BJ (cell line): ENCODE measurements around the gene SPEM3. TPM values are rescaled to one million over a fixed set of nuclear protein-coding genes. Genes with fewer than 3 reads are reported as not detected.

Source experiments
- CTCF ChIA-PET: fragments of 350-600 bp; formaldehyde crosslinking; extraction: SDS; loops from one replicate; lab custom pipeline; 2021; ENCODE audit warnings: antibody characterized with exemption, inconsistent platforms; lab: Yijun Ruan, JAX
- POLR2A ChIA-PET: fragments of 300-600 bp; sonication (Branson Sonifier 250); formaldehyde crosslinking; extraction: SDS; loops from one replicate; lab custom pipeline; 2021; ENCODE audit warnings: antibody characterized with exemption; lab: Charles Lee
- DNase-seq: peaks from one replicate; pipeline ENCODE4 v3.0.0-alpha.2; 2011; ENCODE audit warnings: low read depth
- H3K27me3 ChIP-seq: 2 replicates; pipeline ENCODE4 v1.6.0; 2011; ENCODE audit warnings: low read length; ENCODE audit not compliant: control insufficient read depth, insufficient read depth
- H3K36me3 ChIP-seq: 2 replicates; pipeline ENCODE4 v1.5.1; 2011; ENCODE audit warnings: low read length; ENCODE audit not compliant: control insufficient read depth, insufficient read depth
- H3K4me3 ChIP-seq: 2 replicates; pipeline ENCODE4 v1.5.1; 2011; ENCODE audit warnings: low read depth, mild to moderate bottlenecking, control low read depth, low read length
- CTCF ChIP-seq: IDR thresholded peaks from 2 replicates; pipeline ENCODE4 v1.5.1; 2011; ENCODE audit warnings: low read depth, mild to moderate bottlenecking, control low read depth, inconsistent platforms, low read length, moderate library complexity; ENCODE audit not compliant: insufficient read depth
- polyA plus RNA-seq: library from polyadenylated mRNA; depleted of rRNA; stranded (reverse); fragments of >200 nt; gene quantifications from 2 replicates; pipeline ENCODE4 v1.2.3, GENCODE V29; 2011

SPEM3 gene
- polyA plus RNA-seq, 1 experiment: not detected

- POLR2A ChIA-PET: no interaction called here
- TF ChIP-seq CTCF: no peak
- DNase-seq: no peak
Measured at GRCh38 chr17:7389924-7390910, 38.4 kb upstream of the SPEM3 start.

GRCh38 chr17:7391307-7391706 lies 37.4 kb upstream of the SPEM3 start:
- H3K4me3 ChIP-seq: no peak overlapping the region
- H3K27me3 ChIP-seq: no peaks in the 10 kb centered on the region
- peaks cover 21% of the 10 kb centered on the region for H3K36me3 ChIP-seq
- ChIA-PET CTCF (interaction anchor here (1.7 kb wide), 1 partner anchor 35 kb away, joined by 4 read pairs; no protein-coding TSS in a partner anchor), POLR2A (no interaction called here)
- DNase-seq: no peak
- no peak for TF ChIP-seq CTCF

More at GRCh38 chr17:7389924-7390910, 38.4 kb upstream of the SPEM3 start:
- no peaks in the 10 kb centered on the region for H3K27me3 ChIP-seq
- H3K36me3 ChIP-seq: peaks cover 21% of the 10 kb centered on the region
- CTCF ChIA-PET: interaction anchor here (0.8 to 1.7 kb wide), 2 partner anchors 34 to 95 kb away, joined by 3 to 4 read pairs; no protein-coding TSS in a partner anchor
- no peak overlapping the region for H3K4me3 ChIP-seq

GRCh38 chr17:7392696-7393612 lies 35.7 kb upstream of the SPEM3 start:
- Histone ChIP-seq H3K4me3 (peak overlapping the region; percentile 89), H3K36me3 (peaks cover 19% of the 10 kb centered on the region), H3K27me3 (no peaks in the 10 kb centered on the region)
- no peak for TF ChIP-seq CTCF
- ChIA-PET CTCF (interaction anchor here (1.4 kb wide), 1 partner anchor 168 kb away, joined by 4 read pairs; no protein-coding TSS in a partner anchor), POLR2A (no interaction called here)
- DNase-seq: no peak

GRCh38 chr17:7393613-7394451 lies 34.8 kb upstream of the SPEM3 start:
- no peak for DNase-seq
- peaks cover 13% of the 10 kb centered on the region for H3K36me3 ChIP-seq
- H3K27me3 ChIP-seq: no peaks in the 10 kb centered on the region
- ChIA-PET POLR2A (interaction anchor here (0.6 kb wide), 1 partner anchor 10 kb away, joined by 3 read pairs; the partner anchor contains the start of gene TMEM256), CTCF (interaction anchor here (1.4 kb wide), 1 partner anchor 38 kb away, joined by 7 read pairs; no protein-coding TSS in a partner anchor)
- peak; percentile 35 for TF ChIP-seq CTCF
- peak overlapping the region; percentile 89 for H3K4me3 ChIP-seq
